Osteoblast (primary cell): Measurements from ENCODE around the gene CDKN2C. TPM values are rescaled to one million over a fixed set of nuclear protein-coding genes. Genes with fewer than 3 reads are reported as not detected.

ENCODE experiments used
- DNase-seq: peaks from one replicate; pipeline ENCODE4 v3.0.0; 2011; ENCODE audit warnings: low spot score, mixed read lengths; ENCODE audit not compliant: insufficient read length; ENCODE audit errors: missing footprints
- H2AFZ ChIP-seq: 2 replicates; pipeline ENCODE4 v1.6.0; 2011; ENCODE audit warnings: mild to moderate bottlenecking, low read length
- H3K27ac ChIP-seq: 2 replicates; pipeline ENCODE4 v1.5.1; 2011; ENCODE audit warnings: mild to moderate bottlenecking, low read depth, low read length, moderate library complexity
- H3K27me3 ChIP-seq: 2 replicates; pipeline ENCODE4 v1.6.0; 2012; ENCODE audit warnings: mild to moderate bottlenecking, control low read depth, inconsistent platforms, low read length, moderate library complexity; ENCODE audit not compliant: insufficient read depth
- H3K36me3 ChIP-seq: 2 replicates; pipeline ENCODE4 v1.5.1; 2011; ENCODE audit warnings: mild to moderate bottlenecking, low read length, control low read depth, moderate library complexity; ENCODE audit not compliant: insufficient read depth
- H3K4me1 ChIP-seq: 2 replicates; pipeline ENCODE4 v1.5.1; 2011; ENCODE audit warnings: mild to moderate bottlenecking, low read length, control low read depth, moderate library complexity; ENCODE audit not compliant: insufficient read depth
- H3K4me2 ChIP-seq: 2 replicates; pipeline ENCODE4 v1.6.0; 2011; ENCODE audit warnings: mild to moderate bottlenecking, low read length; ENCODE audit not compliant: insufficient read depth
- H3K4me3 ChIP-seq: fragments of 200-600 bp; sonication (generic); 3 replicates; pipeline ENCODE4 v1.5.1; 2012; ENCODE audit warnings: mild to moderate bottlenecking, low read length, inconsistent platforms; ENCODE audit not compliant: insufficient read depth
- H3K79me2 ChIP-seq: 2 replicates; pipeline ENCODE4 v1.6.0; 2012; ENCODE audit warnings: mild to moderate bottlenecking, low read length, control low read depth, inconsistent platforms; ENCODE audit not compliant: insufficient read depth
- H3K9me3 ChIP-seq: 2 replicates; pipeline ENCODE4 v1.5.1; 2011; ENCODE audit warnings: low read depth, low read length, control low read depth
- H4K20me1 ChIP-seq: 2 replicates; pipeline ENCODE4 v1.6.0; 2012; ENCODE audit warnings: mild to moderate bottlenecking, low read length, control low read depth; ENCODE audit not compliant: insufficient read depth
- total RNA-seq: library from RNA; depleted of rRNA; stranded (reverse); fragments of >200 nt; gene quantifications from 2 replicates; pipeline ENCODE4 v1.2.3, GENCODE V29; 2012
- TF ChIP-seq, protein P1 (sequence below): IDR thresholded peaks from 2 replicates; pipeline ENCODE4 v1.5.1; 2011; ENCODE audit warnings: mild to moderate bottlenecking, low read depth, low read length, moderate library complexity; ENCODE audit errors: extremely low read depth

Gene CDKN2C
- total RNA-seq, result 18.9 and 34.4 TPM in 2 replicates

DNA sequence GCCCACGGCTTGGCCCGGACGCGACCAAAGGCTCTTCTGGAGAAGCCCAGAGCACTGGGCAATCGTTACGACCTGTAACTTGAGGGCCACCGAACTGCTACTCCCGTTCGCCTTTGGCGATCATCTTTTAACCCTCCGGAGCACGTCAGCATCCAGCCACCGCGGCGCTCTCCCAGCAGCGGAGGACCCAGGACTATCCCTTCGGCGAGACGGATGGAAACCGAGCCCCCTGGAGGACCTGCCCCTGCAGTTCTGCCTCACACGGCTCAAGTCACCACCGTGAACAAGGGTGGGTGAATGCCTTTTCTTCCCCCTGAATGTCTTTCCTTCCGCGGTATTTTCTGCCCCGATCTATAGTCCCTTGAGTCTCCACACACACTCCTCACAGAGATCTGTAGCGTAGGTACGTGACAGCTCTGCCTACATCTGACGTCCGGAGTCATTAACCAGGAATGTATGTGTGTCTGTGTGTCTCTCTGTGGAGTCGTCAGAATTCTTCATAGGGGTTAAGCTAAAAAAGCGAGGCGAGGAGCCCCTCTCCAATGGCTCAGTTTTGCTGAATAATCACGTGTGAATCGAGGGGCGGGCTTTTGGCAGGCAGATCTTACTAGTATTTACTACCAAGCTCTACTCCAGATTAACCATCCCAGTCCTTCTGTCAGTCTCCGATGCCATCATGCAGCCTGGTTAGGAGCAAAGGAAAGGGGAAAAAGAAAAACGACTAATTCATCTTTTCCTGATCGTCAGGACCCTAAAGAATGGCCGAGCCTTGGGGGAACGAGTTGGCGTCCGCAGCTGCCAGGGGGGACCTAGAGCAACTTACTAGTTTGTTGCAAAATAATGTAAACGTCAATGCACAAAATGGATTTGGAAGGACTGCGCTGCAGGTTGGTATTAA, at the start of gene CDKN2C:
Gene CDKN2C (plus strand): TSS at position 635 of the 898 bp plus-strand sequence. CDS start 124 bp downstream, at position 759.
- no peaks in the 10 kb centered on the region for H3K9me3 ChIP-seq
- H4K20me1 ChIP-seq, result no peaks in the 10 kb centered on the region
- no peaks in the 10 kb centered on the region for H3K36me3 ChIP-seq
- TF ChIP-seq, protein P1, sequence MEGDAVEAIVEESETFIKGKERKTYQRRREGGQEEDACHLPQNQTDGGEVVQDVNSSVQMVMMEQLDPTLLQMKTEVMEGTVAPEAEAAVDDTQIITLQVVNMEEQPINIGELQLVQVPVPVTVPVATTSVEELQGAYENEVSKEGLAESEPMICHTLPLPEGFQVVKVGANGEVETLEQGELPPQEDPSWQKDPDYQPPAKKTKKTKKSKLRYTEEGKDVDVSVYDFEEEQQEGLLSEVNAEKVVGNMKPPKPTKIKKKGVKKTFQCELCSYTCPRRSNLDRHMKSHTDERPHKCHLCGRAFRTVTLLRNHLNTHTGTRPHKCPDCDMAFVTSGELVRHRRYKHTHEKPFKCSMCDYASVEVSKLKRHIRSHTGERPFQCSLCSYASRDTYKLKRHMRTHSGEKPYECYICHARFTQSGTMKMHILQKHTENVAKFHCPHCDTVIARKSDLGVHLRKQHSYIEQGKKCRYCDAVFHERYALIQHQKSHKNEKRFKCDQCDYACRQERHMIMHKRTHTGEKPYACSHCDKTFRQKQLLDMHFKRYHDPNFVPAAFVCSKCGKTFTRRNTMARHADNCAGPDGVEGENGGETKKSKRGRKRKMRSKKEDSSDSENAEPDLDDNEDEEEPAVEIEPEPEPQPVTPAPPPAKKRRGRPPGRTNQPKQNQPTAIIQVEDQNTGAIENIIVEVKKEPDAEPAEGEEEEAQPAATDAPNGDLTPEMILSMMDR, result no peak
- peak within 1 kb of the TSS; percentile 97 for H2AFZ ChIP-seq
- H3K4me2 ChIP-seq, result peak within 1 kb of the TSS; percentile 99
- H3K4me1 ChIP-seq, result peaks cover 13% of the 10 kb centered on the region
- peaks cover 61% of the 10 kb centered on the region for H3K79me2 ChIP-seq
- peak; percentile 86 for DNase-seq
- H3K27ac ChIP-seq, result peak within 1 kb of the TSS; percentile 98
- H3K4me3 ChIP-seq, result peak within 1 kb of the TSS; percentile 97
- H3K27me3 ChIP-seq, result no peaks in the 10 kb centered on the region

GRCh38 chr1:50920409-50920808, 49.6 kb upstream of the CDKN2C start:
- no peaks in the 10 kb centered on the region for H3K4me1 ChIP-seq
- no peak for DNase-seq
- TF ChIP-seq, protein P1, result no peak

GRCh38 chr1:50921029-50921428, 49.0 kb upstream of the CDKN2C start:
- H3K27ac ChIP-seq, result no peak overlapping the region
- no peak overlapping the region for H3K4me3 ChIP-seq
- no peaks in the 10 kb centered on the region for H3K36me3 ChIP-seq
- no peak overlapping the region for H2AFZ ChIP-seq
- peaks cover 81% of the 10 kb centered on the region for H3K79me2 ChIP-seq
- no peak for DNase-seq
- H3K9me3 ChIP-seq, result no peaks in the 10 kb centered on the region
- H4K20me1 ChIP-seq, result peaks cover 3% of the 10 kb centered on the region
- no peak overlapping the region for H3K4me2 ChIP-seq
- H3K4me1 ChIP-seq, result no peaks in the 10 kb centered on the region
- TF ChIP-seq, protein P1, result no peak
- no peaks in the 10 kb centered on the region for H3K27me3 ChIP-seq

More at GRCh38 chr1:50920409-50920808, 49.6 kb upstream of the CDKN2C start:
- H3K79me2 ChIP-seq, result peaks cover 81% of the 10 kb centered on the region
- H3K27me3 ChIP-seq, result no peaks in the 10 kb centered on the region
- no peak overlapping the region for H2AFZ ChIP-seq
- H3K27ac ChIP-seq, result no peak overlapping the region
- H3K4me2 ChIP-seq, result no peak overlapping the region
- H3K36me3 ChIP-seq, result no peaks in the 10 kb centered on the region
- H4K20me1 ChIP-seq, result peaks cover 3% of the 10 kb centered on the region
- no peaks in the 10 kb centered on the region for H3K9me3 ChIP-seq
- no peak overlapping the region for H3K4me3 ChIP-seq

GRCh38 chr1:50923564-50923963, 46.5 kb upstream of the CDKN2C start:
- Histone ChIP-seq H3K36me3 (no peaks in the 10 kb centered on the region), H3K4me1 (no peaks in the 10 kb centered on the region), H3K27me3 (no peaks in the 10 kb centered on the region), H3K9me3 (no peaks in the 10 kb centered on the region), H3K27ac (no peak overlapping the region), H3K79me2 (peaks cover 83% of the 10 kb centered on the region), H3K4me2 (no peak overlapping the region), H2AFZ (no peak overlapping the region), H4K20me1 (peaks cover 2% of the 10 kb centered on the region), H3K4me3 (no peak overlapping the region)
- TF ChIP-seq, protein P1, result no peak
- no peak for DNase-seq
